Breast epithelium (tissue), 4 donors: Measurements from ENCODE around the gene PMEPA1. TPM values are rescaled to one million over a fixed set of nuclear protein-coding genes. Genes with fewer than 3 reads are reported as not detected.

Experiments used
- DNase-seq, 2 donors: peaks; one replicate each; pipeline ENCODE4 v3.0.0-alpha.2; 2019; ENCODE audit warnings: low spot score in 2 of 2
- H3K27ac ChIP-seq, 2 donors: fragments of 200-600 bp; sonication (generic) in 1 of 2; one replicate each; pipeline ENCODE4 v1.5.1; 2016 to 2019; ENCODE audit warnings: mild to moderate bottlenecking in 1 of 2
- H3K27me3 ChIP-seq, 2 donors: fragments of 200-600 bp; sonication (generic) in 1 of 2; one replicate each; pipeline versions ENCODE4 v1.5.1 to v1.6.0; 2017 to 2019; ENCODE audit warnings: control low read depth in 1 of 2, mild to moderate bottlenecking in 1 of 2
- H3K36me3 ChIP-seq: fragments of 200-600 bp; one replicate; pipeline ENCODE4 v1.5.1; 2019
- H3K4me1 ChIP-seq, 2 donors: fragments of 200-600 bp; sonication (generic); one replicate each; pipeline ENCODE4 v1.5.1; 2016 to 2019; ENCODE audit warnings: control low read depth in 1 of 2
- H3K4me3 ChIP-seq, 3 donors: fragments of 200-600 bp; sonication (generic); 1 replicate in 2 of 3; 2 replicates in 1 of 3; pipeline ENCODE4 v1.5.1; 2016 to 2019; ENCODE audit warnings: mild to moderate bottlenecking in 3 of 3, moderate library complexity in 2 of 3
- H3K9me3 ChIP-seq, 2 donors: fragments of 200-600 bp; sonication (generic) in 1 of 2; one replicate each; pipeline ENCODE4 v1.5.1; 2016 to 2019; ENCODE audit warnings: control low read depth in 1 of 2
- POLR2A ChIP-seq: fragments of 450-650 bp; IDR thresholded peaks from one replicate; pipeline ENCODE4 v1.6.1; 2016; ENCODE audit warnings: antibody characterized with exemption, mild to moderate bottlenecking, moderate library complexity
- POLR2AphosphoS5 ChIP-seq, 3 donors: sonication (generic); formaldehyde crosslinking; IDR thresholded peaks; one replicate each; pipeline ENCODE4 v1.6.1; 2017; ENCODE audit warnings: antibody characterized with exemption in 3 of 3
- intact Hi-C: fragments of 100-400 bp; cut with DNase I; formaldehyde crosslinking; loops from one replicate; pipeline ENCODE4 v1.15.1; 2023; ENCODE audit warnings: low total_unique reads
- total RNA-seq, 3 donors: library from RNA; depleted of rRNA; stranded (reverse); fragments of >200 nt; gene quantifications; one replicate each; pipeline ENCODE4 v1.1.0, GENCODE V29; 2016
- TF ChIP-seq, protein P1 (sequence below), 3 donors: fragments of 450-650 bp; IDR thresholded peaks; one replicate each; pipeline ENCODE4 v1.5.1; 2016 to 2017; ENCODE audit warnings: antibody characterized with exemption in 3 of 3, mild to moderate bottlenecking in 3 of 3, moderate library complexity in 3 of 3

Gene PMEPA1
- total RNA-seq, 3 donors from 2014 or later: 9.2 to 13.2 (median 13.1) TPM

DNA sequence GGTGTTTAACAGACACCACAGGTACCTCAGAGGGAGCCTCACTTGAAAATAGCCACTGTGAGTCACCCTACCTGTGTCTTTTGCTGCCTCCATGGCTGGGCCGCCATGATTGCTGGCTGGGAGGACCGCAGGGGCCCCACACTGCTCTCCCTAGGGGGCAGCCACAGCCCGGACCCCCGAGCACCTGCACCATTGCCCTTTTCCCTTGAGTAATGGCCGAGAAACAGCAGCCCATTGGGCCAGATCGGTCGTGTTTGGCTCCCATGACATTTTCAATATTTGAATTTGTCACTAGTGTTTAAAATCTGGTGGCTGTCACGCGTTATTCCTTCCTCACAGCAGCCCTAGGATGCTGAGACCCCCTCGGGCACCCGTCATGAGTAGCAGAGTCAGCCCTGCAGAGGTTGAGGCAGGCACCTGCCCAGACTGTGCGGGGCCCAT, 96.3 kb downstream of the PMEPA1 start:
- no peaks in the 10 kb centered on the region for H3K4me1 ChIP-seq
- no peak overlapping the region for H3K27ac ChIP-seq
- H3K36me3 ChIP-seq: no peaks in the 10 kb centered on the region
- no peaks in the 10 kb centered on the region for H3K27me3 ChIP-seq
- H3K9me3 ChIP-seq: no peaks in the 10 kb centered on the region
- no peak for DNase-seq
- intact Hi-C loops: no loop called here
- TF ChIP-seq, protein P1, sequence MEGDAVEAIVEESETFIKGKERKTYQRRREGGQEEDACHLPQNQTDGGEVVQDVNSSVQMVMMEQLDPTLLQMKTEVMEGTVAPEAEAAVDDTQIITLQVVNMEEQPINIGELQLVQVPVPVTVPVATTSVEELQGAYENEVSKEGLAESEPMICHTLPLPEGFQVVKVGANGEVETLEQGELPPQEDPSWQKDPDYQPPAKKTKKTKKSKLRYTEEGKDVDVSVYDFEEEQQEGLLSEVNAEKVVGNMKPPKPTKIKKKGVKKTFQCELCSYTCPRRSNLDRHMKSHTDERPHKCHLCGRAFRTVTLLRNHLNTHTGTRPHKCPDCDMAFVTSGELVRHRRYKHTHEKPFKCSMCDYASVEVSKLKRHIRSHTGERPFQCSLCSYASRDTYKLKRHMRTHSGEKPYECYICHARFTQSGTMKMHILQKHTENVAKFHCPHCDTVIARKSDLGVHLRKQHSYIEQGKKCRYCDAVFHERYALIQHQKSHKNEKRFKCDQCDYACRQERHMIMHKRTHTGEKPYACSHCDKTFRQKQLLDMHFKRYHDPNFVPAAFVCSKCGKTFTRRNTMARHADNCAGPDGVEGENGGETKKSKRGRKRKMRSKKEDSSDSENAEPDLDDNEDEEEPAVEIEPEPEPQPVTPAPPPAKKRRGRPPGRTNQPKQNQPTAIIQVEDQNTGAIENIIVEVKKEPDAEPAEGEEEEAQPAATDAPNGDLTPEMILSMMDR (IDR thresholded peaks at IDR 0.05): no peak
- TF ChIP-seq POLR2AphosphoS5 (IDR thresholded peaks at IDR 0.05): no peak
- H3K4me3 ChIP-seq: no peak overlapping the region

DNA sequence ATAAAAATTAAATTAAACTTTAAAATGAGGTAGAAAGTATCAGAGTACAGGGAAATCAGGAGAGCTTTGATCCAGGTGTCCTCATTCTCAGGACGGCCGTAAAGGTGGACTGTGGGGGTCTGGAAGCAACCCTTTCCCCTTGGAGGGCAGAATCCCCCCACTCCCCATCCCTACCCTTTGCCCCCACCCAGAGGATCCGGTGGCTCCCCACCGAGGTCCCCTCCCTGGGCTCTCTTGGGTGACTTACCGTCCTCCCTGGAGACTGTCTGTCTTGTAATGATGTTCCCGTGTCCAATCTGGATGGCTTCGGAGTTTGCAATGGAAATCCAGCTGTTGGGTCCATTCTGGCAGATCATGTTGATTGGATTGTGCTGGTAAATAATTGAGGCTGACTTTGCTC, 96.9 kb downstream of the PMEPA1 start:
- intact Hi-C loops: no loop called here
- TF ChIP-seq, protein P1 (IDR thresholded peaks at IDR 0.05): no peak
- TF ChIP-seq POLR2AphosphoS5 (IDR thresholded peaks at IDR 0.05) (no peak), POLR2A (no peak)
- DNase-seq: no peak

DNA sequence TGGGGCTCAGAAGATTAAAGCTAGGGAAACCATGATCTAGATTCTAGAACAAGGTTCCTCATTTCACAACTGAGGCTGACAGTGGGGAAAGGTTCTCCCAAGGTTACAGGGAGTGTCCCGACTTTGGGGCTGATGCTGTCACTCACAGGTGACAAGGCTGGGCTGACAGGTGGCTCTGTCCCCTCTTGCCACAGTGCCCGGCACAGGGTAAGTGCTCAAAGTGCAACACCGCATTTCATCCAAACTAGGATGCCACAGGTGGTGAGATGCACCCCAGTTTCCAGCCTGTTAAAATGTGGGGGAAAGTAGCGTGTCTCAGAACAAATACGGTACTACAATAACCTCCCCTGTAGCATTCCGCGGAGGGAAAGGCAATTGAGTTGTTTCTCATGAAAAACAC, 97.4 kb downstream of the PMEPA1 start:
- intact Hi-C loops: no loop called here
- Histone ChIP-seq H3K9me3 (no peaks in the 10 kb centered on the region), H3K4me1 (no peaks in the 10 kb centered on the region), H3K36me3 (no peaks in the 10 kb centered on the region), H3K27ac (no peak overlapping the region), H3K27me3 (no peaks in the 10 kb centered on the region), H3K4me3 (no peak overlapping the region)
- TF ChIP-seq POLR2A: no peak
- no peak for TF ChIP-seq POLR2AphosphoS5 (IDR thresholded peaks at IDR 0.05)
- TF ChIP-seq, protein P1 (IDR thresholded peaks at IDR 0.05): no peak
- no peak for DNase-seq

More for the DNA sequence above, 96.9 kb downstream of the PMEPA1 start:
- Histone ChIP-seq H3K36me3 (no peaks in the 10 kb centered on the region), H3K4me1 (no peaks in the 10 kb centered on the region), H3K4me3 (no peak overlapping the region), H3K27ac (no peak overlapping the region), H3K9me3 (no peaks in the 10 kb centered on the region), H3K27me3 (no peaks in the 10 kb centered on the region)

DNA sequence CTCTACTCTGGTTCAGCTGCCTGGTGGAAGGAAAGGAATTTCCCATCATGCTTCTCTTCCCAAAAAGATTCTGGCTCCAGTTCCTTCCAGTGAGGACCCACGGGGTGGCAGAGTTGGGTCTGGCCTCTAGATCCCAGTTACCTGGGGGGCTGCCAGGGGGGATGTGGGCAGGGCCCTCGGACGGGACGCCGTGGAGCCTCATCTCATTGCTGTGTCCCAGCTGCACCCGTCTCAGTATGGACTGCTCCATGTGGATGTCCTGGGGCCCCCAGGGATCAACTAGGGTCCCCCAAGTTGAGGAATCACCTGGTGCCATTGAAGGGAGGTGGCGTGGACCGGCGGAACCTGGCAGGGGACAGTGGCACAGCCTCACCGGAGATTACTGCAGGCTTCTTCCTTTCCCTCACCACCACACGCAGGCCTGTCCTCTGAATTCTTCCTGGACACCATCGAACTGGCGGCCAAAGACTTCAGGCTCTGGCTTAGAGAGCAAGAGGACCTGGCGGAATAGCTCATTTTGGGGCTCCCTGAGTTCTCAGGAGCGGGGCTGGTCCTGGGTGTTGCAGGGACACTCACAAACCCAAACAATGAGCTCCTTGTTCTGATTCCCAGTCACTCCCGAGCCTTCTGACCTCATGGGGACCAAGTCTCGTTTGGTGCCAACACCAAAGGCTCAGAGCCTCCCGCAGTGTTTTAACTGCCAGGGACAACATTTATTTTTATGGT, 98.1 kb downstream of the PMEPA1 start:
- intact Hi-C loops: no loop called here
- Histone ChIP-seq H3K4me1 (no peaks in the 10 kb centered on the region), H3K9me3 (no peaks in the 10 kb centered on the region), H3K27me3 (no peaks in the 10 kb centered on the region), H3K36me3 (no peaks in the 10 kb centered on the region), H3K4me3 (no peak overlapping the region), H3K27ac (no peak overlapping the region)
- no peak for DNase-seq
- TF ChIP-seq POLR2A (no peak), POLR2AphosphoS5 (IDR thresholded peaks at IDR 0.05) (no peak)
- TF ChIP-seq, protein P1 (IDR thresholded peaks at IDR 0.05): no peak

DNA sequence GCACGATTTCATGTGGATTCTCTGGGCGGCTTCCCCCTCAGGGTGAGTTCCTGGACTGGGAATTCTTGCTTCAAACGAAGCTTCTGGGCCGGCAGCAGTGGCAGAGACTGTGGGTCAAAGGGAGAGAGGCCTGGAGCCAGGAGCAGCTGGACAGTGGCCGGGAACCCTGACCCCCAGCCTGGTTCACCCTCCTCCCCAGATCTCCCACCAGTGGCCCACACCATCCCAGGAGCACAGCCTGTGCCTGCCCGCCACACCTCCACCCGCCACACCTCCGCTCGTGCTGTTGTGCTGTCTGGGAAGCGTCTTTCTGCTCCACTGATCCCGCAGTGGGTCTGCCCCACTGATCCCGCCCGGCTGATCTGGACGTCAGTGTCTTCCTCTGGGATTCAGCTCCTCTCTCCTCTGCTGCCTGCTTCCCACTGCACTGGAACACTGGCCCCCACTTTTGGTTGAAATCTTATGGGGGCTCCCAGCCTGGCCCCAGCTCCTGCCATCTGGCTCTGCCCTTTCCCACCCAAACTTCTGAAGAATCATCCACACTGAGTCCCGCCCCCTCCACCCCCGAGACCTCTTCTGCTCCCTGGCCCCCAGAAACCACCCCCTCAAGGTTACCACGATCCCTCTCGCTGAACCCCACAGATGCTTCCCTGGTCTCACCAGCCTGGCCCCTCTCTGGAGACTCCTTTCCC, 99.4 kb downstream of the PMEPA1 start:
- Histone ChIP-seq H3K9me3 (no peaks in the 10 kb centered on the region), H3K36me3 (no peaks in the 10 kb centered on the region), H3K4me3 (no peak overlapping the region), H3K27me3 (no peaks in the 10 kb centered on the region), H3K27ac (no peak overlapping the region), H3K4me1 (no peaks in the 10 kb centered on the region)
- DNase-seq: peak in 1 of 2 donors; percentile 27
- intact Hi-C loops: no loop called here
- TF ChIP-seq POLR2AphosphoS5 (IDR thresholded peaks at IDR 0.05) (no peak), POLR2A (no peak)
- TF ChIP-seq, protein P1 (IDR thresholded peaks at IDR 0.05): no peak
